HCT116 (cell line): Measurements from ENCODE around the gene SDC3. TPM values are rescaled to one million over a fixed set of nuclear protein-coding genes. Genes with fewer than 3 reads are reported as not detected.

Experiments used
- ATAC-seq: fragments of 200-7000 bp; cut with Tn5 transposase; 2 replicates; pipeline ENCODE4 v1.9.1; 2020; ENCODE audit warnings: mild to moderate bottlenecking, moderate library complexity
- BruUV-seq: library from RNA; stranded (reverse); fragments of 400-500 nt; replicated peaks from 2 replicates; lab custom pipeline; 2021; lab: Mats Ljungman, UMichigan
- CTCF ChIA-PET: fragments of 300-600 bp; sonication (Branson Sonifier 250); formaldehyde crosslinking; loops from one replicate; lab custom pipeline; 2021; ENCODE audit warnings: antibody characterized with exemption; lab: Charles Lee
- POLR2A ChIA-PET: fragments of 300-600, 350-600 bp; sonication (Branson Sonifier 250); formaldehyde crosslinking; loops from one replicate; lab custom pipeline; 2021; ENCODE audit warnings: antibody characterized with exemption; lab: Charles Lee
- RAD21 ChIA-PET, 2 experiments: fragments of 300-600 bp; sonication (Branson Sonifier 250); formaldehyde crosslinking; loops; one replicate each; lab custom pipeline; 2023; ENCODE audit warnings: low total read pairs in 2 of 2; ENCODE audit not compliant: uncharacterized antibody in 2 of 2, unreplicated experiment in 2 of 2, low non-redundant PET in 1 of 2; lab: Charles Lee
- DNase-seq: peaks from one replicate; pipeline ENCODE4 v3.0.0-alpha.2; 2010; ENCODE audit warnings: low read depth, low spot score
- H2AFZ ChIP-seq: fragments of 200-600 bp; shearing (Covaris generic), sonication (generic); 2 replicates; pipeline ENCODE4 v1.6.1; 2017; ENCODE audit warnings: low read depth, mixed run types, mixed read lengths, antibody characterized with exemption, low read length; ENCODE audit not compliant: poor library complexity, severe bottlenecking
- H3K27ac ChIP-seq: 2 replicates; pipeline ENCODE4 v1.5.1; 2012; ENCODE audit warnings: low read depth, low read length
- H3K27me3 ChIP-seq: fragments of 200-600 bp; sonication (generic); 2 replicates; pipeline ENCODE4 v1.6.1; 2016; ENCODE audit warnings: mixed run types, low read length, mixed read lengths; ENCODE audit not compliant: insufficient read depth
- H3K36me3 ChIP-seq, 2 experiments: fragments of 200-500 bp in 1 of 2; fragments of 200-600 bp in 1 of 2; sonication (Bioruptor generic) in 1 of 2; sonication (generic) in 1 of 2; 2 replicates each; pipeline versions ENCODE4 v1.5.1 to v1.6.1; 2014 to 2016; ENCODE audit warnings: low read length in 2 of 2, inconsistent platforms in 1 of 2, mixed read lengths in 1 of 2, mixed run types in 1 of 2; ENCODE audit not compliant: insufficient read depth in 2 of 2, control insufficient read depth in 1 of 2
- H3K4me1 ChIP-seq, 2 experiments: fragments of 200-600 bp in 1 of 2; sonication (generic) in 1 of 2; 2 replicates each; pipeline versions ENCODE4 v1.5.1 to v1.6.1; 2012 to 2017; ENCODE audit warnings: low read length in 2 of 2, inconsistent platforms in 1 of 2, mild to moderate bottlenecking in 1 of 2, mixed read lengths in 1 of 2, mixed run types in 1 of 2, moderate library complexity in 1 of 2; ENCODE audit not compliant: insufficient read depth in 2 of 2, control insufficient read depth in 1 of 2
- H3K4me2 ChIP-seq: fragments of 200-600 bp; sonication (generic); 2 replicates; pipeline ENCODE4 v1.6.1; 2017; ENCODE audit warnings: mixed run types, low read length, mixed read lengths
- H3K4me3 ChIP-seq, 2 experiments: fragments of 200-600 bp in 1 of 2; sonication (generic) in 1 of 2; replicated peaks in 1 of 2; 2 replicates each; pipeline ENCODE4 v1.5.1; 2011 to 2016; ENCODE audit warnings: low read length in 2 of 2, control low read depth in 1 of 2, low read depth in 1 of 2, mild to moderate bottlenecking in 1 of 2, mixed read lengths in 1 of 2, mixed run types in 1 of 2
- H3K79me2 ChIP-seq: fragments of 200-600 bp; sonication (generic); 2 replicates; pipeline ENCODE4 v1.6.1; 2017; ENCODE audit warnings: mild to moderate bottlenecking, mixed run types, low read length, moderate library complexity, mixed read lengths; ENCODE audit not compliant: insufficient read depth
- H3K9ac ChIP-seq: fragments of 200-600 bp; sonication (generic); 2 replicates; pipeline ENCODE4 v1.6.1; 2016; ENCODE audit warnings: low read length, mixed read lengths
- H3K9me2 ChIP-seq: fragments of 200-600 bp; sonication (generic), shearing (Covaris generic); 2 replicates; pipeline ENCODE4 v1.6.1; 2017; ENCODE audit warnings: mixed run types, mild to moderate bottlenecking, moderate library complexity; ENCODE audit not compliant: insufficient read depth
- H3K9me3 ChIP-seq, 2 experiments: fragments of 200-500 bp in 1 of 2; fragments of 200-600 bp in 1 of 2; sonication (Bioruptor generic) in 1 of 2; sonication (generic) in 1 of 2; 2 replicates each; pipeline ENCODE4 v1.6.1; 2014 to 2017; ENCODE audit warnings: low read length in 2 of 2, mixed read lengths in 2 of 2, inconsistent platforms in 1 of 2, low read depth in 1 of 2, mild to moderate bottlenecking in 1 of 2, mixed run types in 1 of 2, moderate library complexity in 1 of 2; ENCODE audit not compliant: control insufficient read depth in 1 of 2, insufficient read depth in 1 of 2
- H4K20me1 ChIP-seq: fragments of 200-600 bp; sonication (generic), shearing (Covaris generic); 2 replicates; pipeline ENCODE4 v1.6.1; 2017; ENCODE audit warnings: mixed run types, mild to moderate bottlenecking, moderate library complexity; ENCODE audit not compliant: insufficient read depth
- CEBPB ChIP-seq: IDR thresholded peaks from 2 replicates; pipeline ENCODE4 v1.6.1; 2012; ENCODE audit warnings: low read depth
- EZH2phosphoT487 ChIP-seq: fragments of 200-600 bp; IDR thresholded peaks from 2 replicates; pipeline ENCODE4 v1.6.1; 2018; ENCODE audit warnings: antibody characterized with exemption, borderline replicate concordance
- FOSL1 ChIP-seq: IDR thresholded peaks from 2 replicates; pipeline ENCODE4 v1.6.1; 2012; ENCODE audit warnings: low read depth
- JUND ChIP-seq: IDR thresholded peaks from 2 replicates; pipeline ENCODE4 v1.6.1; 2012
- POLR2A ChIP-seq: IDR thresholded peaks from 2 replicates; pipeline ENCODE4 v1.7.0; 2011; ENCODE audit warnings: borderline replicate concordance; ENCODE audit not compliant: insufficient read depth, insufficient read length; ENCODE audit errors: extremely low read depth
- RAD21 ChIP-seq: IDR thresholded peaks from 2 replicates; pipeline ENCODE4 v1.6.1; 2012; ENCODE audit warnings: low read depth, mild to moderate bottlenecking
- SIN3A ChIP-seq: IDR thresholded peaks from 2 replicates; pipeline ENCODE4 v1.6.1; 2012; ENCODE audit warnings: low read depth
- TCF7L2 ChIP-seq: IDR thresholded peaks from 2 replicates; pipeline ENCODE4 v1.7.0; 2011; ENCODE audit warnings: borderline replicate concordance, inconsistent platforms; ENCODE audit not compliant: insufficient read depth, insufficient read length; ENCODE audit errors: extremely low read depth
- intact Hi-C: fragments of 100-400 bp; cut with micrococcal nuclease; formaldehyde crosslinking; loops from 2 replicates; pipeline ENCODE4 v1.10.0; 2022
- total RNA-seq: library from RNA; stranded (reverse); gene quantifications from one replicate; pipeline ENCODE4 v1.2.1, GENCODE V29; 2021; ENCODE audit not compliant: unreplicated experiment
- TF ChIP-seq, protein P1 (sequence below): IDR thresholded peaks from 2 replicates; pipeline ENCODE4 v1.6.1; 2012; ENCODE audit warnings: low read depth
- TF ChIP-seq, protein P2 (sequence below): IDR thresholded peaks from 2 replicates; pipeline ENCODE4 v1.6.1; 2011; ENCODE audit warnings: mild to moderate bottlenecking, low read length, moderate library complexity; ENCODE audit not compliant: insufficient replicate concordance; ENCODE audit errors: extremely low read depth

The SDC3 gene
- total RNA-seq, 1 experiment from 2014 or later = 40.1 TPM

DNA sequence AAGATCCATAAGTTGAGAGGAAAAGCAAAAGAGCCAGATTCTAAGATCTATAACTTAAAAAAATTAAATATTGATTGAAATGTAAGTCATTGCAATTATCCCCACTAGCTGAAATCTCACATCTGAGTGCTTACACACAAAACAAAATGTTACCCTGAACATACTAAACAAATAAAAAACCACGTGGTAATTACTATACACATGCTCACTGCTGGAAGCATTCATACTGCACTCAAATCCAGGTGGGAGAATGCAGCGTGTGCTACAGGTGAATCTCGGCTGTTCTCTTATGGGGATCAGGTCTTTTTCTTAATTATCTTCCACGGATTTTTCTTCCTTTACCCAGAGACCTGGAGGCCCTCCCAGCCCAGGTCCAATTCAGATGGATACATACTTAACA lies 74.3 kb downstream of the SDC3 start:
- DNase-seq = no peak
- no peaks in the 10 kb centered on the region for H4K20me1 ChIP-seq
- H3K27me3 ChIP-seq = peaks cover 5% of the 10 kb centered on the region; the same call in 1 of the 2 replicates
- no peak for ATAC-seq
- no TSS peak for BruUV-seq
- H3K79me2 ChIP-seq = no peaks in the 10 kb centered on the region
- no peak overlapping the region for H2AFZ ChIP-seq
- no peaks in the 10 kb centered on the region for H3K9me2 ChIP-seq
- H3K4me1 ChIP-seq = no peaks in the 10 kb centered on the region
- ChIA-PET POLR2A (no interaction called here), CTCF (no interaction called here), RAD21 (no interaction called here)
- H3K4me2 ChIP-seq = no peak overlapping the region
- H3K9me3 ChIP-seq = no peaks in the 10 kb centered on the region; a peak in 1 of 4 replicates
- no peak overlapping the region for H3K4me3 ChIP-seq
- H3K36me3 ChIP-seq = no peaks in the 10 kb centered on the region
- intact Hi-C loops = no loop called here
- H3K9ac ChIP-seq = no peak overlapping the region
- H3K27ac ChIP-seq = no peak overlapping the region
- TF ChIP-seq RAD21 = no peak

DNA sequence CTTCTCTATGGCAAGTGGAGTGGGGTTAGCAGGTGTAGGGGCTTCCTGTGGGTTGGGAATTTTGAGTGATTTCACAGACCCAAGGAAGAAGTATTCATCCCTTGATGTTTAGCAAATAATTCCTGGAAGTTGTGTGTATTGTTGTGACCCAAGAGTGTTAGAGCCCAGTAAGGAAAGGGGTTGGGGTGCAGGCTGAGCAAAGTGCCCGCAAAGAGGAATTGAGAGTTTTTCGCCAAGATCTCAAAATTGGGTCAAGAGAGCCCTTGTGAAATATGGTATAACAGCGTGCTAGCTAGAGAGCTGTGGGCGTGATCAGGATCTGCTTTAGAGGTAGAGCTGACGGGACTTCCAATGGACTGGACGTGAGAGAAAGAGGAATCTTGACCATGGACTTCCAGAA lies 78.0 kb downstream of the SDC3 start:
- RAD21 ChIA-PET = no interaction called here
- no peaks in the 10 kb centered on the region for H3K4me1 ChIP-seq
- H3K4me3 ChIP-seq = no peak overlapping the region
- CTCF ChIA-PET = no interaction called here
- 0 out of 2 replicates have a peak, but pooled peaks cover 3% of the 10 kb centered on the region for H3K27me3 ChIP-seq
- no peaks in the 10 kb centered on the region for H3K9me2 ChIP-seq
- no peaks in the 10 kb centered on the region for H3K36me3 ChIP-seq
- no peaks in the 10 kb centered on the region; a peak in 1 of 4 replicates for H3K9me3 ChIP-seq
- H3K4me2 ChIP-seq = no peak overlapping the region
- H2AFZ ChIP-seq = no peak overlapping the region
- ATAC-seq (no peak), DNase-seq (no peak)
- TF ChIP-seq, protein P1, sequence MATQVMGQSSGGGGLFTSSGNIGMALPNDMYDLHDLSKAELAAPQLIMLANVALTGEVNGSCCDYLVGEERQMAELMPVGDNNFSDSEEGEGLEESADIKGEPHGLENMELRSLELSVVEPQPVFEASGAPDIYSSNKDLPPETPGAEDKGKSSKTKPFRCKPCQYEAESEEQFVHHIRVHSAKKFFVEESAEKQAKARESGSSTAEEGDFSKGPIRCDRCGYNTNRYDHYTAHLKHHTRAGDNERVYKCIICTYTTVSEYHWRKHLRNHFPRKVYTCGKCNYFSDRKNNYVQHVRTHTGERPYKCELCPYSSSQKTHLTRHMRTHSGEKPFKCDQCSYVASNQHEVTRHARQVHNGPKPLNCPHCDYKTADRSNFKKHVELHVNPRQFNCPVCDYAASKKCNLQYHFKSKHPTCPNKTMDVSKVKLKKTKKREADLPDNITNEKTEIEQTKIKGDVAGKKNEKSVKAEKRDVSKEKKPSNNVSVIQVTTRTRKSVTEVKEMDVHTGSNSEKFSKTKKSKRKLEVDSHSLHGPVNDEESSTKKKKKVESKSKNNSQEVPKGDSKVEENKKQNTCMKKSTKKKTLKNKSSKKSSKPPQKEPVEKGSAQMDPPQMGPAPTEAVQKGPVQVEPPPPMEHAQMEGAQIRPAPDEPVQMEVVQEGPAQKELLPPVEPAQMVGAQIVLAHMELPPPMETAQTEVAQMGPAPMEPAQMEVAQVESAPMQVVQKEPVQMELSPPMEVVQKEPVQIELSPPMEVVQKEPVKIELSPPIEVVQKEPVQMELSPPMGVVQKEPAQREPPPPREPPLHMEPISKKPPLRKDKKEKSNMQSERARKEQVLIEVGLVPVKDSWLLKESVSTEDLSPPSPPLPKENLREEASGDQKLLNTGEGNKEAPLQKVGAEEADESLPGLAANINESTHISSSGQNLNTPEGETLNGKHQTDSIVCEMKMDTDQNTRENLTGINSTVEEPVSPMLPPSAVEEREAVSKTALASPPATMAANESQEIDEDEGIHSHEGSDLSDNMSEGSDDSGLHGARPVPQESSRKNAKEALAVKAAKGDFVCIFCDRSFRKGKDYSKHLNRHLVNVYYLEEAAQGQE = no peak
- TF ChIP-seq FOSL1 (no peak), POLR2A (no peak), SIN3A (no peak), TCF7L2 (no peak), JUND (no peak), EZH2phosphoT487 (no peak), CEBPB (no peak)
- TF ChIP-seq, protein P2, sequence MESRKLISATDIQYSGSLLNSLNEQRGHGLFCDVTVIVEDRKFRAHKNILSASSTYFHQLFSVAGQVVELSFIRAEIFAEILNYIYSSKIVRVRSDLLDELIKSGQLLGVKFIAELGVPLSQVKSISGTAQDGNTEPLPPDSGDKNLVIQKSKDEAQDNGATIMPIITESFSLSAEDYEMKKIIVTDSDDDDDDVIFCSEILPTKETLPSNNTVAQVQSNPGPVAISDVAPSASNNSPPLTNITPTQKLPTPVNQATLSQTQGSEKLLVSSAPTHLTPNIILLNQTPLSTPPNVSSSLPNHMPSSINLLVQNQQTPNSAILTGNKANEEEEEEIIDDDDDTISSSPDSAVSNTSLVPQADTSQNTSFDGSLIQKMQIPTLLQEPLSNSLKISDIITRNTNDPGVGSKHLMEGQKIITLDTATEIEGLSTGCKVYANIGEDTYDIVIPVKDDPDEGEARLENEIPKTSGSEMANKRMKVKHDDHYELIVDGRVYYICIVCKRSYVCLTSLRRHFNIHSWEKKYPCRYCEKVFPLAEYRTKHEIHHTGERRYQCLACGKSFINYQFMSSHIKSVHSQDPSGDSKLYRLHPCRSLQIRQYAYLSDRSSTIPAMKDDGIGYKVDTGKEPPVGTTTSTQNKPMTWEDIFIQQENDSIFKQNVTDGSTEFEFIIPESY = no peak
- POLR2A ChIA-PET = no interaction called here
- intact Hi-C loops = no loop called here
- no TSS peak for BruUV-seq
- no peaks in the 10 kb centered on the region for H3K79me2 ChIP-seq
- no peak overlapping the region for H3K27ac ChIP-seq
- H4K20me1 ChIP-seq = no peaks in the 10 kb centered on the region
- H3K9ac ChIP-seq = no peak overlapping the region
